Urinary bladder (tissue), 4 donors: ENCODE measurements around the gene SLC7A10. TPM values are rescaled to one million over a fixed set of nuclear protein-coding genes. Genes with fewer than 3 reads are reported as not detected.

Source experiments
- DNase-seq: peaks from one replicate; pipeline ENCODE4 v3.0.0-alpha.2; 2015; ENCODE audit errors: extremely low spot score
- H3K27ac ChIP-seq: one replicate; pipeline ENCODE4 v1.5.1; 2013; ENCODE audit warnings: low read depth, mild to moderate bottlenecking, moderate library complexity
- H3K36me3 ChIP-seq: one replicate; pipeline ENCODE4 v1.6.1; 2013; ENCODE audit warnings: mild to moderate bottlenecking, moderate library complexity; ENCODE audit not compliant: insufficient read depth
- H3K4me1 ChIP-seq: one replicate; pipeline ENCODE4 v1.6.1; 2013; ENCODE audit warnings: mild to moderate bottlenecking, moderate library complexity; ENCODE audit not compliant: insufficient read depth
- H3K4me3 ChIP-seq: one replicate; pipeline ENCODE4 v1.5.1; 2013; ENCODE audit warnings: low read depth, low read length
- WGBS: extraction: QIAGEN DNeasy Blood & Tissue Kit; methylation state at CpG from one replicate; pipeline ENCODE4 v1.1.7; 2013; 5-methylcytosine and 5-hydroxymethylcytosine counted together
- polyA plus RNA-seq: library from polyadenylated mRNA; stranded (reverse); fragments of 200-250 nt; gene quantifications from one replicate; pipeline ENCODE4 v1.2.3, GENCODE V29; 2013
- total RNA-seq: library from RNA; depleted of rRNA; stranded (reverse); fragments of >200 nt; gene quantifications from one replicate; pipeline ENCODE4 v1.2.3, GENCODE V29; 2014
- donor health status: healthy with polysubstance abuse.
- donor health status: healthy.

Gene SLC7A10
- total and polyA plus RNA-seq, 2 donors = 1.1 to 2.2 TPM

DNA sequence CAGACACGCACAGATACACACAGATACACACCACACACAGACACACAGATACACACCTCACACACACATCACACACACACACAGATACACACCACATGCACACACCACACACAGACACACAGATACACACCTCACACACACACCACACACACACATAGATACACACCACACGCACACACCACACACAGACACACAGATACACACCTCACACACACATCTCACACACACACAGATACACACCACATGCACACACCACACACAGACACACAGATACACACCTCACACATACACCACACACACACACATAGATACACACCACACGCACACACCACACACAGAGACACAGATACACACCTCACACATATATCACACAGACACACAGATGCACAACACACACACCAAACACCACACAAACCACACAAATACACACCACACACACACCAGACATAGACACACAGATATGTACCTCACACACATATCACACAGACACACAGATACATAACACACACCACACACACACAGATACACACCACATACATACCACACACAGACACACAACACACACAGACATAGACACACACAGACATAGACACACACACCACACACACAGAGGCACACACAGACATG, 24.2 kb upstream of the SLC7A10 start:
- Histone ChIP-seq H3K4me3 (no peak overlapping the region), H3K36me3 (no peaks in the 10 kb centered on the region), H3K27ac (no peak overlapping the region), H3K4me1 (no peaks in the 10 kb centered on the region)
- no peak for DNase-seq
- WGBS = 76% methylated on average over 3 of the region's 3 CpGs

DNA sequence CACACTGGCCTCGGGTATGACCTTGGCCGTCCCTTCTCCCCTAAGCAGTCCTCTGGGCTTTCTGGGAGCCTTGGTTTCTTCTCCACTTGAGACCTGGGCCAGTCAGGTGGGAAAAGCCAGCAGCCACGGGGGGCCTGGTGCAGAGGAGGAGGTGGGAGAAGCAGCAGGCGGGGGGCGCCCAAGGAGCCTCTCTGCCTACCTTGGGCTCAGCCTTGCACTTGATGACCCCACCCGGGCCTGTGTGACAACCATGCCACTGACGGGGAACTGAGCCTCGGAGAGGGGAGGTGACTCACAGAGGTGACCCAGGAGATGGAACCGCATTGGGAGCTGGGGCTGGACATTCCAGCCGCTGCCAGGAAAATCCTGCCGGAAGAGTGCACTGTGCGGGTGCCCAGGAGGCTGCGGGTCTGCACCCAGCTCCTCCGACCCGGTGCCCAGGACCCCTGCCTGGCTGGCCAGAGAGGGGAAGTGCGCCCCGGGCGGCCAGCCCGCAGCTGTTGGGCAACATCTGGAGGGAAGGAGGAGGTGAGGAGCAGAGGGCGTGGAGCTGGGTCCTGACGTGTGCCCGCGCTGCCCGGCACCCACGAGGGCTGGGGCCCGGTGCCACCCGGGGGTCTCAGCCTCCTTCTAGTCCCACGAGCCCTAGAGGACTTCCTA, 23.4 kb upstream of the SLC7A10 start:
- H3K4me3 ChIP-seq = no peak overlapping the region
- no peaks in the 10 kb centered on the region for H3K4me1 ChIP-seq
- H3K36me3 ChIP-seq = no peaks in the 10 kb centered on the region
- 58% methylated on average over 28 of the region's 28 CpGs for WGBS
- H3K27ac ChIP-seq = no peak overlapping the region
- no peak for DNase-seq

- Histone ChIP-seq H3K4me3 (no peak overlapping the region), H3K27ac (no peak overlapping the region), H3K4me1 (no peaks in the 10 kb centered on the region), H3K36me3 (no peaks in the 10 kb centered on the region)
- 76% methylated on average over 11 of the region's 11 CpGs for WGBS
- DNase-seq = no peak
Measured at GRCh38 chr19:33248553-33248953, 22.9 kb upstream of the SLC7A10 start.

GRCh38 chr19:33248104-33248503, 22.5 kb upstream of the SLC7A10 start:
- no peak for DNase-seq
- Histone ChIP-seq H3K36me3 (no peaks in the 10 kb centered on the region), H3K27ac (no peak overlapping the region), H3K4me3 (no peak overlapping the region), H3K4me1 (no peaks in the 10 kb centered on the region)
- WGBS = 87% methylated on average over 8 of the region's 8 CpGs

- no peak for DNase-seq
- Histone ChIP-seq H3K27ac (no peak overlapping the region), H3K36me3 (no peaks in the 10 kb centered on the region), H3K4me1 (no peaks in the 10 kb centered on the region), H3K4me3 (no peak overlapping the region)
- WGBS = 100% methylated on average over 1 of the region's 1 CpG
Measured at GRCh38 chr19:33247441-33247819, 21.8 kb upstream of the SLC7A10 start.

- no peak overlapping the region for H3K4me3 ChIP-seq
- no peak overlapping the region for H3K27ac ChIP-seq
- 77% methylated on average over 7 of the region's 7 CpGs for WGBS
- H3K4me1 ChIP-seq = no peaks in the 10 kb centered on the region
- no peak for DNase-seq
- H3K36me3 ChIP-seq = no peaks in the 10 kb centered on the region
Measured at GRCh38 chr19:33246709-33247440, 21.2 kb upstream of the SLC7A10 start.

- 57% methylated on average over 7 of the region's 7 CpGs for WGBS
- no peaks in the 10 kb centered on the region for H3K36me3 ChIP-seq
- H3K27ac ChIP-seq = no peak overlapping the region
- no peak overlapping the region for H3K4me3 ChIP-seq
- DNase-seq = no peak
- H3K4me1 ChIP-seq = no peaks in the 10 kb centered on the region
Measured at GRCh38 chr19:33245948-33246708, 20.5 kb upstream of the SLC7A10 start.

DNA sequence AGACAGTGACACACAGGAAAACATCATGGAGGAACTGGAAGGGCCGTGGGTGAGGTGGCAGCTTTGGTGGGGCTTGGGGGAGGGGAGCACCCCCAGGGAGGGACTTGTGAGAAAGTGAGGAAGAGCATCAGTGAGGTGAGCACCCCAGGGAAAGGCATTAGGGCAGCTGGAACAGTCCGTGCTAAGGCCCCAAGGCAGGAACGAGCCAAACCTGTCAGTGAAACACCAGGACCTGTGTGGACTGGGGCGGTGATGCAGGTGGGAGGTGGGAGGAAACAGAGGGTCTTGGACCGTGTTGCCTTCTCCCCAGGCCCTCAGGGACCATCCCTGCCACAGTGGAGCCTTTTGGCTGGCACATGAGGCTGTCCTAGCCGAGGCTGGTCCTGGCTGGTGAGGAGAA, 17.3 kb upstream of the SLC7A10 start:
- DNase-seq = no peak
- H3K27ac ChIP-seq = no peak overlapping the region
- 80% methylated on average over 6 of the region's 6 CpGs for WGBS

DNA sequence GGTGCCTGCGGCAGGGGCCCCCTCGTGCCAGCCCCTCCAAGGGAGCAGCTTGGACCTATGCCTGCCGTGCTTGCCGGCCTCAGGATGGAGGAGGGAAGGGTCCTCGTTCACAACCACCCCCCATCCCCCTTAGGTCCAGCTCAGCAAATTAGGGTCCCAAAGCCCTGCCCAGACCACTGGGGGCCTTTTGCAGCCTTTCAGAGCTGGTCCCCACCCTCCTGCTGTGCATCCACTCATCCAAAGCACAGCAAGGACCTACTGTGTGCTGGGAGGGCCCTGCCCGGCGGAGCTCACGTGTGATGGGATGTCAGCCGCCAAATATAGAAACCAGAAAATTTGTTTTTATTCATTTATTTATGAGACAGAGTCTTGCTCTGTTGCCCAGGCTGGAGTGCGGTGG, 16.5 kb upstream of the SLC7A10 start:
- no peak overlapping the region for H3K4me3 ChIP-seq
- no peaks in the 10 kb centered on the region for H3K36me3 ChIP-seq
- DNase-seq = no peak
- WGBS = 76% methylated on average over 10 of the region's 10 CpGs
- H3K27ac ChIP-seq = no peak overlapping the region
- no peaks in the 10 kb centered on the region for H3K4me1 ChIP-seq

More for the DNA sequence above, 17.3 kb upstream of the SLC7A10 start:
- H3K4me3 ChIP-seq = no peak overlapping the region
- no peaks in the 10 kb centered on the region for H3K36me3 ChIP-seq
- no peaks in the 10 kb centered on the region for H3K4me1 ChIP-seq

GRCh38 chr19:33241530-33242101, 16.0 kb upstream of the SLC7A10 start:
- WGBS = 17% methylated on average over 22 of the region's 22 CpGs
- H3K4me3 ChIP-seq = no peak overlapping the region
- no peaks in the 10 kb centered on the region for H3K36me3 ChIP-seq
- no peak for DNase-seq
- H3K27ac ChIP-seq = no peak overlapping the region
- H3K4me1 ChIP-seq = no peaks in the 10 kb centered on the region

DNA sequence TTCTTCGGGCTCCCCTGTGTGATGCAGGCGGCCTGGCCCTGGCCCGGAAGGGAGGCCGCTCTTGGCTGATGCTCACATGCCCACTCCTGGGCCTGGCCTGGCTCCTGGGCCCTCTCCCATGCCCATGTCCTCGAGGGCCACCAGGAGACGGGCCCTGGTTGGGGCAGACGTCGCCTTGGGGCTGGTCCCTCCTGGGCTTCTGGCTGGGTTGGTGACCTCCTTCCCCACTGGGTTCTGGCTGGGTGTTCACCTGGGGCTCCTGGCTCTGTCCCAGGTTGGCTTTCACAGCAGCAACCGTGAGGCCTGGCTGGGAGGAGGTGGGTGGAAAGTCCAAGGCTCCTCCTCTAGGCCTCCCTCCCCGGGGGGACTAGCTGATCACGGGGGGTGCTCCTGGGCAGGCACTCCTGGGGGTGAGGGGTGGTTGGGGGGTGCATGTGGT, 15.5 kb upstream of the SLC7A10 start:
- Histone ChIP-seq H3K4me1 (no peaks in the 10 kb centered on the region), H3K4me3 (no peak overlapping the region), H3K27ac (no peak overlapping the region), H3K36me3 (no peaks in the 10 kb centered on the region)
- no peak for DNase-seq
- 78% methylated on average over 11 of the region's 11 CpGs for WGBS

DNA sequence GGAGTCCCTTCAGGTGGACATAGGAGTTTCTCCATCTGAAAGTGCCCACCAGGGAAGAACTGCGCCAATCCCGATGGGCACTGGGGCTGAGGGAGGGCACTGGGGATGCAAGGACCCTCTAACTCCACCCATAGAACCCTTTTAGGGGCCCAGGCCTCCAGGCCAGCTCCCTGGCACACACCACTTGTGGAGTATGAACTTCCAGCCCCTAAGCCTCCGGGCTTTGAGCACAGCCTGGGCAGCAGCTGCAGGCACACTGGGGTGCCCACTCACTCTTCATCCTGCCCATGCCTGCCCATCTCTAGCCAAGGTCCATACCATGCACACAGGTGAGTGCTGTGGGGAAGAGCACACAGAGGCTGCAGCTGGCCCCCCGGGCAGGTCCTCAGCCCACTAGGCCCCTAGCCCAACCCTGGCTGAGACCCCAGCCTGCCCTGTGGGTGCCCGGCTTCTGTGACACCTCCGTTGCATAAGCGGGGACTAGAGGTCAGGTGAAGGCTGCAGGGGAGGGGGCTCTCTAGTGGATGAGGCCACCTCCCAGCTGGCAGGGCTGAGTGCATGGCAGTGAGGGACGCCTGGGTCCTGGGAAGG, 14.6 kb upstream of the SLC7A10 start:
- no peak for DNase-seq
- Histone ChIP-seq H3K4me3 (no peak overlapping the region), H3K27ac (no peak overlapping the region), H3K36me3 (no peaks in the 10 kb centered on the region), H3K4me1 (no peaks in the 10 kb centered on the region)
- WGBS = 92% methylated on average over 8 of the region's 8 CpGs
